SK-N-MC (cell line): ENCODE measurements around the gene CNFN.

Experiments
- EZH2 ChIP-seq: fragments of 200-600 bp; sonication (generic); IDR thresholded peaks from one replicate; pipeline ENCODE4 v1.6.1; 2017; ENCODE audit warnings: antibody characterized with exemption
- POLR2AphosphoS5 ChIP-seq: IDR thresholded peaks from 2 replicates; pipeline ENCODE4 v1.6.1; 2012; ENCODE audit warnings: mild to moderate bottlenecking, low read depth, low read length, borderline replicate concordance

GRCh38 chr19:42344336-42344893 is 45.7 kb downstream of the CNFN start:
- TF ChIP-seq EZH2 (no peak), POLR2AphosphoS5 (no peak)
